Calu3 (cell line): Measurements from ENCODE around the gene ARRDC3. TPM values are rescaled to one million over a fixed set of nuclear protein-coding genes. Genes with fewer than 3 reads are reported as not detected.

Experiments
- BruUV-seq: library from RNA; stranded (reverse); fragments of 400-500 nt; replicated peaks from 2 replicates; lab custom pipeline; 2021; lab: Mats Ljungman, UMichigan
- CTCF ChIA-PET: fragments of 300-600 bp; sonication (Branson Sonifier 250); formaldehyde crosslinking; loops from one replicate; lab custom pipeline; 2022; ENCODE audit warnings: antibody characterized with exemption; lab: Charles Lee
- DNase-seq: peaks from one replicate; pipeline ENCODE4 v3.0.0; 2022
- H3K27ac Mint-ChIP-seq: one replicate; pipeline ENCODE4 v1.8.0; 2022; ENCODE audit warnings: mixed read lengths; ENCODE audit not compliant: unreplicated experiment
- H3K27me3 Mint-ChIP-seq: one replicate; pipeline ENCODE4 v1.8.0; 2022; ENCODE audit warnings: mixed read lengths; ENCODE audit not compliant: unreplicated experiment
- H3K36me3 Mint-ChIP-seq: one replicate; pipeline ENCODE4 v1.8.0; 2022; ENCODE audit warnings: mild to moderate bottlenecking, moderate library complexity, mixed read lengths; ENCODE audit not compliant: insufficient read depth, unreplicated experiment
- H3K4me1 Mint-ChIP-seq: one replicate; pipeline ENCODE4 v1.8.0; 2022; ENCODE audit warnings: mild to moderate bottlenecking, low read depth, mixed read lengths; ENCODE audit not compliant: unreplicated experiment
- H3K4me3 Mint-ChIP-seq: one replicate; pipeline ENCODE4 v1.8.0; 2022; ENCODE audit warnings: mild to moderate bottlenecking, low read depth, moderate library complexity, mixed read lengths; ENCODE audit not compliant: unreplicated experiment
- H3K9me3 Mint-ChIP-seq: one replicate; pipeline ENCODE4 v1.8.0; 2022; ENCODE audit warnings: low read depth, mixed read lengths; ENCODE audit not compliant: unreplicated experiment
- intact Hi-C: fragments of 100-400 bp; cut with micrococcal nuclease; formaldehyde crosslinking; loops from one replicate; pipeline ENCODE4 v1.10.0; 2022; ENCODE audit not compliant: unreplicated experiment
- total RNA-seq: library from RNA; stranded (reverse); gene quantifications from 2 replicates; pipeline ENCODE4 v1.2.3, GENCODE V29; 2022
- TF ChIP-seq, protein P1 (sequence below): fragments of 200-600 bp; IDR thresholded peaks from one replicate; pipeline ENCODE4 v1.8.0; 2022; ENCODE audit warnings: antibody characterized with exemption; ENCODE audit not compliant: unreplicated experiment

ARRDC3 gene
- total RNA-seq, 1 experiment from 2014 or later, result 32.9 TPM

DNA sequence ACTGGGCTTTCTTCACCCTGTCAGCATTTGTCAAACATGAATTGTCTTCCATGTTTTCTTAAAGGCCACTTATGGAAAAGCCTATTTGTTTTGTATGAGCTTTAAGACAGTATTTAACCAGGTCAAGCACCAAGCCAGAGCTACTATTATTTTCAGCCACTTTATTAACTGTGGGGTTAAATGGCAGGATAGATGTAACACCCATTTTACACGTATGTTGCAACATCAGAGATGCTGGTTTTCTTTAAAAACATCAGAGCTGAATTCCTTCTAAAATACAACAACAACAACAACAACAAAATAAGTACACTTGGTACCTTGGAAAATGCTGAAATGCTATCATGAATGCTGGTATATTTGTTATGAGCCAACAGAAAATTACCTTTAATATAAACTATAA is 13.6 kb downstream of the ARRDC3 start:
- Mint-ChIP-seq H3K4me1 (no peaks in the 10 kb centered on the region), H3K9me3 (no peaks in the 10 kb centered on the region), H3K27ac (no peak overlapping the region), H3K27me3 (no peaks in the 10 kb centered on the region), H3K4me3 (no peak overlapping the region), H3K36me3 (peaks cover 56% of the 10 kb centered on the region)
- no peak for DNase-seq
- TF ChIP-seq, protein P1, sequence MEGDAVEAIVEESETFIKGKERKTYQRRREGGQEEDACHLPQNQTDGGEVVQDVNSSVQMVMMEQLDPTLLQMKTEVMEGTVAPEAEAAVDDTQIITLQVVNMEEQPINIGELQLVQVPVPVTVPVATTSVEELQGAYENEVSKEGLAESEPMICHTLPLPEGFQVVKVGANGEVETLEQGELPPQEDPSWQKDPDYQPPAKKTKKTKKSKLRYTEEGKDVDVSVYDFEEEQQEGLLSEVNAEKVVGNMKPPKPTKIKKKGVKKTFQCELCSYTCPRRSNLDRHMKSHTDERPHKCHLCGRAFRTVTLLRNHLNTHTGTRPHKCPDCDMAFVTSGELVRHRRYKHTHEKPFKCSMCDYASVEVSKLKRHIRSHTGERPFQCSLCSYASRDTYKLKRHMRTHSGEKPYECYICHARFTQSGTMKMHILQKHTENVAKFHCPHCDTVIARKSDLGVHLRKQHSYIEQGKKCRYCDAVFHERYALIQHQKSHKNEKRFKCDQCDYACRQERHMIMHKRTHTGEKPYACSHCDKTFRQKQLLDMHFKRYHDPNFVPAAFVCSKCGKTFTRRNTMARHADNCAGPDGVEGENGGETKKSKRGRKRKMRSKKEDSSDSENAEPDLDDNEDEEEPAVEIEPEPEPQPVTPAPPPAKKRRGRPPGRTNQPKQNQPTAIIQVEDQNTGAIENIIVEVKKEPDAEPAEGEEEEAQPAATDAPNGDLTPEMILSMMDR, result no peak
- CTCF ChIA-PET, result interaction anchor here (1.2 kb wide), 1 partner anchor 15 kb away, joined by 3 read pairs; no protein-coding TSS in a partner anchor
- no TSS peak for BruUV-seq
- intact Hi-C loops, result no loop called here

DNA sequence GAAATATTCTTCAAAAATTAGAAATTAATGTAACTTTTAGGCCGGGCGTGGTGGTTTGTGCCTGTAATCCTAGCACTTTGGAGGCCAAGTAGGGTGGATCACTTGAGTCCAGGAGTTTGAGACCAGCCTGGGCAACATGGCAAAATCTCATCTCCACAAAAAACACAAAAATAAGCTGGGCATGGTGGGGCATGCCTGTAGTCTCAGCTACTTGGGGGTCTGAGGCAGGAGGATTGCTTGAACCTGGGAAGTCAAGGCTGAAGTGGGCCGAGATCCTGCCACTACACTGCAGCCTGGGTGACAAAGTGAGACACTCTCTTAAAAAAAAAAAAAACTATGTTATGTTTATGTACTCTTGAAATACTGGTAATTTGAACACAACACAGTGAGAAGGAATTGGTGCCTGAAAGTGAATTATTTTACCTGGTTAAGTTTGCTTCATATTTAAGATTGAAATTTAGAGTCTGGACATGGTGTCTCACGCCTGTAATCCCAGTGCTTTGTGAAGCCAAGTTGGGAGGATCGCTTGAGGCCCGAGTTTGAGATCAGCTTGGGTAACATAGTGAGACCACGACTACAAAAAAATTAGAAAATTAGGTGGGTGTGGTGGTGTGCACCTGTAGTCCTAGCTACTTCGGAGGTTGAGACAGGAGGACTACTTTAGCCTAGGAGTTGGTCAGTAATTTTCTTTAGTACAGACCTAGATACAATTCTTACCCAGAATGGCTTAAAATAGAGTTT is 15.0 kb downstream of the ARRDC3 start:
- peaks cover 47% of the 10 kb centered on the region for H3K36me3 Mint-ChIP-seq
- no peak overlapping the region for H3K4me3 Mint-ChIP-seq
- no peak overlapping the region for H3K27ac Mint-ChIP-seq
- DNase-seq, result no peak
- CTCF ChIA-PET, result no interaction called here
- no peaks in the 10 kb centered on the region for H3K4me1 Mint-ChIP-seq
- TF ChIP-seq, protein P1, result no peak
- intact Hi-C loops, result no loop called here
- no TSS peak for BruUV-seq
- H3K27me3 Mint-ChIP-seq, result no peaks in the 10 kb centered on the region
- H3K9me3 Mint-ChIP-seq, result no peaks in the 10 kb centered on the region

DNA sequence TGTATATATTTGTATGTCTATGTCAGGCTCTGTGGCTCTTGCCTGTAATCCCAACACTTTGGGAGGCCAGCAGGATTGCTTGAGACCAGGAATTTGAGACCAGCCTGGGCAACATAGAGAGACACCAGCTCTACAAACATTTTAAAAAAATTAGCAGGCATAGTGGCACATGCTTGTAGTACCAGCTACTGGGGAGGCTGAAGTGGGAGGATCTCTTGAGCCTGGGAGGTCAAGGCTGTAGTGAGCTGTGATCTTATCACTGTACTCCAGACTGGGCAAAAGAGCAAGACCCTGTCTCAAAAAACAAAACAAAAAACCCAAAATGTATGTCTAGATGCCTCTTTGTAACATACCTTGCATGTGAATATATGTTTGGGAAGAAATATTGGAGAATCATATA is 15.8 kb downstream of the ARRDC3 start:
- DNase-seq, result no peak
- H3K4me1 Mint-ChIP-seq, result no peaks in the 10 kb centered on the region
- TF ChIP-seq, protein P1, result no peak
- intact Hi-C loops, result no loop called here
- CTCF ChIA-PET, result no interaction called here
- no peaks in the 10 kb centered on the region for H3K27me3 Mint-ChIP-seq
- BruUV-seq, result no TSS peak
- H3K4me3 Mint-ChIP-seq, result no peak overlapping the region
- H3K9me3 Mint-ChIP-seq, result no peaks in the 10 kb centered on the region
- peaks cover 41% of the 10 kb centered on the region for H3K36me3 Mint-ChIP-seq
- H3K27ac Mint-ChIP-seq, result no peak overlapping the region

DNA sequence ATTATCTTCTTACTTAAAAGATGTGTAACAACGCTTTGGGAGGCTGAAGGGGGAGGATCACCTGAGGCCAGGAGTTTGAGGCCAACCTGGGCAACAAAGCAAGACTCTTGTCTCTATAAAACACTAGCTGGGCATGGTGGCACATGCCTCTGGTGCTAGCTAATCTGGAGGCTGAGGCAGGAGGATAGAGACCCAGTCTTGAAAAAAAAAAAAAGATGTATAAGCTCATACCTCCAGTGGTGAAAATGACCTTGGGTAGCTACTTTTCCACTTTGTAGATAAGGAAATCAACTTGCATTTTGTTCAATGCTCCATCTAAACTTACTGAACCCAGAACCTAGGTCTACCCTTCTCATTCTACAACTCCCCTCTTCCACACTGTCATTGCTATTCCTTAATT is 16.6 kb downstream of the ARRDC3 start:
- CTCF ChIA-PET, result no interaction called here
- Mint-ChIP-seq H3K27ac (no peak overlapping the region), H3K36me3 (peaks cover 41% of the 10 kb centered on the region), H3K9me3 (no peaks in the 10 kb centered on the region), H3K27me3 (no peaks in the 10 kb centered on the region), H3K4me3 (no peak overlapping the region), H3K4me1 (peaks cover 4% of the 10 kb centered on the region)
- BruUV-seq, result no TSS peak
- intact Hi-C loops, result no loop called here
- TF ChIP-seq, protein P1, result no peak
- no peak for DNase-seq
